GM21786 (cell line): ENCODE measurements around the gene MAP3K14.
A peak's percentile ranks its signal among the peaks of the same experiment; 100 is the strongest.
"Not testable (repeated sequence)": the region's sequence is repeated elsewhere in the genome, so short reads cannot be mapped to it uniquely, and the experiment has no call there.

Experiments
- ATAC-seq: cut with Tn5 transposase; IDR thresholded peaks from one replicate; pipeline ENCODE4 v1.9.1; 2021; ENCODE audit not compliant: unreplicated experiment

MAP3K14 gene

DNA sequence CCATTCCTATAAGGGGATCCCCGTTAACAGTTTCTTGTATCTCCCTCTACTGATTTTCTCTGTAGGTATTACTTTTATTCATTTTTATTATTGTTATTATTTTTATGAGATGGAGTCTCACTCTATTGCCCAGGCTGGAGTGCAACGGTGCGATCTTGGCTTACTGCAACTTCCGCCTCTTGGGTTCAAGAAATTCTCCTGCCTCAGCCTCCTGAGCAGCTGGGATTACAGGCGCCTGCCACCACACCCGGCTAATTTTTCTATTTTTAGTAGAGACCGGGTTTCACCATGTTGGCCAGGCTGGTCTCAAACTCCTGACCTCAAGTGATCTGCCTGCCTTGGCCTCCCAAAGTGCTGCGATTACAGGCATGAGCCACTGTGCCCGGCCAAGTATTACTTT is 14.6 kb downstream of the MAP3K14 start:
- ATAC-seq: not testable (repeated sequence)

GRCh38 chr17:45301674-45302073 is 15.1 kb downstream of the MAP3K14 start:
- ATAC-seq: no peak

GRCh38 chr17:45300060-45300751 is 16.6 kb downstream of the MAP3K14 start:
- ATAC-seq: no peak

DNA sequence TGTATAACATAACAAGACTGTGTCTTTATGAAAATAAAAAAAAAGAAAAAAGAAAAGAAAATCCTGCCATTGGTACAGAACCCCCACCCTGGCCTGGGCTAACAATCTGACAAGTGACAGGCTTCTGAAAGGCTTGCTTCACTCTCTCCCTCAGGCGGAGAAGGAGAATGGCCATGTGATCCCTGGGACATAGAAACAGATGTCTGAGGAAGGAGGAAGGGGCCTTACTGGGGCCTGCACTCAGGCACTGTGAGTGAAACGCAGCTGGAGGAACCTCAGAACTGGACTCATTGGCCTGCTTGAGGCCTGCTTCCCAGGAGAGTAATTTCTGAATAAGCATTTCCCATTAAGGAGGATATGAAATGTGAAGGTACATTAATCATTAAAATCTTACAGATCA is 17.5 kb downstream of the MAP3K14 start:
- ATAC-seq: no peak

DNA sequence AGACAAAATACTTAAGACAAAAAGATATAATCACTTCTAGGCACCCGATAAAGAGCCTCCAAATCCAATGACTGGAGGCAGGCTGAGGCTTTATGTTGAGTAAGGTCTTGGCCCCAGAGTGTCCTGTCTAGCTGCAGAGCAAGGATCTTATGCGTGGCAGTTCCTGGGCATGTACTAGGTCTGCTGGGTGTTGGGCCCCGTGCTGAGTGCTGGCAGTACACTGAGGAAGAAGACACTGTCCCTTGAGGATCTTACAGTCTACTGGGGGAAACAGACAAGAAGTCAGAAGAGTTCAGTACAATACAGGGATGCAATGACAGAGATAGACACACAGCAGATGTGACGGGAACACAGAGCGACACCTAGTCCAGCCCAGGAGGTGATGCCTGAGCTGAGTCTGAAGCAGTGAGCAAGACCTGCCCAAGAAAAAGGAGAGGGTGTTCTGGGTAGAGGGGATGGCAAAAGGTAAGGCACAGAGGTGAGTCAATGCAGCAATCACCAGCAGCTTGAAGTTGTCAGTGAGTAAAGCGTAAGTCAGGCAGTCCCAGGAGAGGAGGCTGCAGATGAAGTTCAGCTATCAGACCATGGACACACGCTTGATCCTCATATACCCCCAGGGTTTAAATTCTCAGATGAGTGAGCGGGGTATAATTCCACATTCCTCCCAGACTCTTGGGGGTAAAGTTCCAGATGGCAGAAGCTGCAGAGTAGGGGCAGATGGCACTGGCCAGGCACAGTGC is 18.1 kb downstream of the MAP3K14 start:
- no peak for ATAC-seq

DNA sequence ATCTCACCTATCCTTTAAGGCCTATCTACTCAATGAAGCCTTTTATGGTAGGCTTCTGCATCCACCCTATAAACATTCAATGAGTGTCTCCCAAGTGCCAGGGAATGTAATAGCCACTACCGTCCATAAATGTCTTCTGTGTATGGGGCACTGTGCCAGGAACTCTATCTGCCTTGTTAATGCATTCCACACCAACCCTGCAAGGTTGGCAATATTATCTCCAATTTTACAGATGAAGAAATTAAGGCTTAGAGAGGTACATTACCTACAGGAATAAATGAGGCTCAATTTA is 20.0 kb downstream of the MAP3K14 start:
- no peak for ATAC-seq

DNA sequence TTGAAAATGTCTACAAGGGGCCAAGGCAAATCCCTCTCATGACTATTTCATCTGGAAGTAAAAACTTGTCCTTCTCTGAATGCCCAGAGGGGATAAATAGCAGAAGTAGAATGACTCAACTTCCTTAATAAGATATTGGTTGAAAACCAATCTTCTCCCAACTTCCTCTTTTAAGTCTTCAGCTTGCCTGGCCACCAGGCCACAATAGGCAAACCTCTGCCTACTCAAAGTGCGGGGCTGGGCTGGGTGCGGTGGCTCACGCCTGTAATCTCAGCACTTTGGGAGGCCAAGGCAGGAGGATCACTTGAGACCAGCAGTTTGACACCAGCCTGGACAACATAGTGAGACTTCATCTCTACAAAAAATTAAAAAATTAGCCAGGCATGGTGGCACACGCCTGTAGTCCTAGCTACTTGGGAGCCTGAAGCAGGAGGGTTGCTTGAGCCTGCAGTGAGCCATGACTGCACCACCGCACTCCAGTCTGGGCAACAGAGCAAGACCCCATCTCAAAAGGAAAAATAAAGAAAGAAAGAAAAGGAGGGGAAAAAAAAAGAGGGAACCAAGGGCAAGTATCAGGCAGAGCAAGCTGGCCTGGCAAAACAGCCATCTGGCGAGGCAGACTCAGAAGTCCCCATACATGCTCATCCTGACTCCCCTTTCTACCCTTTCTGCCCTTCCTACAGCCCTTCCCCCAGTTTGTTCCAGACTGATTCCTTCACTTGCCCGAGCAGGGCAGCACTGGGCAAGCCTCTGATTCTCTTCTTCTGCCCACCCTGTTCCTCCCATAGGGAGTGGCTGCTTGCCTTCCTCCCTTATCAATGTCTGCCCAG is 20.6 kb downstream of the MAP3K14 start:
- no peak for ATAC-seq

- no peak for ATAC-seq
These were observed 22.3 kb downstream of the MAP3K14 start for GRCh38 chr17:45294506-45294905.

DNA sequence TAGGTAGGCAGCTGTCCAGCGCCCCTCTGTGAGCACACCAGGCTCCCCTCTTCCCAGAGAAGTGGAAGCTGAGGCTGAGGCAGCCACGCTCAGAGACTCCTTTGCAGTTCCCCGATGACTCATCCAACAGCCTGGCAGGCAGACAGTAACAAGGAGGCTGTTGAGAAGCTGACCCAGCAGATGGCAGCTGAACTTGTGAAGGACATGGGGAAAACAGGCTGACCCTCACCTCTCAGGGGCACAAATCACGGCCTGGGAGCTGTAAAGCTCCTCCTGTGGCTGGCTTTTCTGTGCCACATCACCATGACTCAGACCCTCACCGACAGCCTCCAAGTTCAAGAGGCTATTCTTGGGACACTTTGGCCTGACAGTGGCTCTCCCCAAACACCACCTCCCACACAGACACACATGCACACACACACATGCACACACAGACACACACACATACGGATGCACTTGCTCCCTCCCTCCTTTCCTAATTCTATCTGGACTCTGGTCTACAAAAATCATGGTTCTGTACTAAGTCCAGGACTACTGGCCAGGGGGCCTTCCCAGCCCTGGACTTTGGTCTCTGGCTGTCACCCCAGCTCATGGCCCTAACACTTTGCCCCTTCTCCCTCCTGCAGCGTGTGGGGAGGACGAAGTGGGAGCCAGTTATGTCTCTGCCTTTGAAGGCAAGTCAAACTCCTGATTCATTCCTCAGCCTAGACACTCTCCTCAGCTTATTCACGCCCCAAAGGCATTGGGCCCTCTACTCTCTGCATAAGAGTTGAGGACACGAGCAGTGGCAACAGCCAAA is 23.2 kb downstream of the MAP3K14 start:
- peak; percentile 37 for ATAC-seq

GRCh38 chr17:45292696-45293412 is 24.0 kb downstream of the MAP3K14 start:
- ATAC-seq: no peak

DNA sequence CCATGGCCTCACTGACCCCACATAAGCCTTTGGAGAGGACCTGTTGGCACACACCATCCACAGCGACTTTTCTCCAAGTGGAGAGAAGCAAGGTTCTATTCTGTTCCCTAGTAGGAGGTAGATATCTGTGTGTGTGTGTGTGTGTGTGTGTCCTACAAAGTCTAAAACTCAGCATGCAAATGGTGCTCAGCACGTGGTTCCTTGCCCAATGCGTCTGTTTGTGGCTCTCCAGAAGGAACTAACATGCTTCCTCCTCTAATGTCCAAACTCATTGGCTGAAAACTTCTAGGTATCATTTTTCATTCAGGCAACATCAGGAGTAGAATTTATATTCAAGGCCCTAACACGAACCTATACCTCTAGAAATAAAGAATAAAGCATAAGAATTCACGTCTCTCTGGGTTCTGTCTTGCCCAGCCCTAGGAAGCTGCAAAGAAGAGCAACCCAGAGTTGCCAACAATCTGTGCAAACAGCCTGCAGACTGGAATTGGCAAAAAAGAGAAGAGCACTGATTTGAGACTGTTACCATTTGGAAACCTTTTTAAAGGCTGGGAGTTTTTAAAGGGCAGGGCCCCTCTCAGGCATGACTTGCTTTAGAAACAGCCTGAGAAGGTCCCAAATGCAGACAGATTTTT is 25.5 kb downstream of the MAP3K14 start:
- no peak for ATAC-seq

DNA sequence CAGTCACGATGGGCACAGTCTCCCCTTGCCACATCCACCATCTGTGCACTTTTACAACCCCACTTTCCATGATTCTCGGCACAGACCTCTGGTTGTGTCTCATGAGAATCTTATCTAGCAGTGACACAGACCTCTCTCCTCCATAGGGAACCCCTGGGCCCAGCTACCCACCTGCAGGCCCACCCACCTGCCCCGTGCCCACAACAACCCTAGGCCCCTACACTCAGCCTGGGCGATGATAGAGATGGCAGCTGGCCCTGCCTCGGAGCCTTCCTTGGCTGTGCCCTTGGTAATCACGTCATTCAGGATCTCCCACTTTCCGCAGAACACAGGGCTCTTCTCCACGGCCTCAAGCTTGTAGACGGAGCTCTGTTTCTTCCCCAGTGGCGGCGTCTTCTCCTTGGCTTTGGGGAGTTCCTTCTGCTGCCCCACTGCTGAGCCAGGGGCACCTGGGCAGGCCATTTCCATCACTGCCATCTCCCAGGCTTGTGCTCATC is 26.5 kb downstream of the MAP3K14 start:
- ATAC-seq: no peak

DNA sequence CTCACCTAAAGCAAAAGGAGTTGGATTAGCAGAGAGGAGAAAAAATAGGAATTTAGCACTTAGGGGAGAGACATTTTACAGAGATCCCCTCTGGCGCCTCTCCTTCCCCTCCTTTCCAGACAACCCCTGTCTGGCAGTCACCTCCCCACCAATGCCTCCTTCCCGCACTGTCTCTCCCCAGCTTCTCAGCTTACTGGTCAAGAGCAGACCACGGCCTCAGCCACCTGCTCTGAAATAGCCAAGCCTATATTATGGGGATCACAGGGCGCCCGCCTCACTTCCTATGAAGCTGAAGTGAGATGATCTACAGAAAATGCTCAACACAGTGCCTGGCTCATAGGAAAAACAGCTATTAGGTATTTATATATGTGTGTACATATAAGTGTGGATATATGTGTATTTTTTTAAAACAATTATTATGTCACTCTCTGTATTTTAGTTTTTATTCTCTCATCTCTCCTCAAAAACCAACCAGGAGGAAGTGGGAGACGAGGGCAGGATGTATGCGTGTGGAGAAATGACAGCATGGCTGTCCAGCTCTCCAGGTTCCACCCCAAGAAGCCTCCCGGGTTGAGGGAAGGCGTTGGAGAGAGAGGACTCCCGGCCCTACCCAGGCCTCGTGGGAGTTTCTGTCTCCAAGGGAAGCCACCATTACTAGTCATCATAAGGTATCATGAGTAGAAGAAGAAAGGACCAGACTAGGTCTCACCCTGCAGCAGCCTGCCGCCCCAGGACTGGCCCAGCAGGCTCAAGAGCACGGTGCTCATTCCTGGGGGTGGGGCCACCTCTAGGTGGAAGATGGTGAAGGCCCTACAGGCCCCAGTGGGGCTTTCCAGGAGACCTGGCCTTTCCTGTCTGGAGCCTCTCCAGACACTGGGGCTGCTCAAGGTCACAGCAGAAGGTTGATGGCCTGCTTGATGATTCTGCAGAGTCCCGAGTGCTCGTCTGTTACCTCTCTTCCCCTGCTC is 27.2 kb downstream of the MAP3K14 start:
- no peak for ATAC-seq

DNA sequence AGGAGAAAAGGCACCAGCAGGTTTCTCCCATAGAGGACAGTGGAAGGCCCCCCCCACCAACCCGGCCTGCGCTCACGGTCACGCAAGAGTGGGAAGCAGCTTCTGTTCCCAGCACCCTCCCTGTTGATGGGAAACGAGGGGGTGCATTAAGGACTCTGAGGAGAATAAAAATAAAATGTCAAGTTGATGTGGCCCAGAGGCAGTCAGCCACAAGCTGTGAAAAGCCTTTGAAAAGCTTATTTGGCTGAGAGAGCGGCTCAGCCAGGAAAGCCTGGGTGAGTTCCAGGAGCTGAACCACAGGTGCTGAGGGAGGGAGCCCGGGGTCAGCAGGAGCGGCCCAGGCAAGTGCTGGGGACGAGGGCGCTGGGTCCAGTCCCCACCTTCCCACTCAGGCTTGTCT is 28.0 kb downstream of the MAP3K14 start:
- no peak for ATAC-seq

- ATAC-seq: no peak
These were observed 29.0 kb downstream of the MAP3K14 start for GRCh38 chr17:45287526-45288500.

DNA sequence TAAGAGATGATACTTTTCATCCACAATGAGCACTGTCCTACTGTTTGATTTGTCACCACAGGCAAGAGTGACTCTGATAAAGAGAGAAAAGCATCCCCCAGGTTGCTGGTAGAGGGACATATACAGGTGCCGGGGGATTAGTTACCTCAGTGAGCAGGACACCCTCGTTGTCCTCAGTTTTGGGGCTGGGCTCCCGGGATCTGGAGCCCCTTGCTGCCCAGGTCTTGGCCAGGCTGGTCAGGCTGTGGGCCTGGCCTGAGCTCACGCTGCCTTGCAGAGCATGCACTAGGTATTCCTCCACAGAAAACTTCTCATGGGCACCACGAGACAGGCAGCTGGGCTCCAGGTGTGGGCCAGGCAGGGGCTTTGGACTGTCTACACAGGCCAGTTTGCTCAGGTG is 30.5 kb downstream of the MAP3K14 start:
- ATAC-seq: no peak
